T-helper 2 cell (primary cell): ENCODE data around the gene MRPL40.

Experiments
- DNase-seq, 5 experiments: peaks; one replicate each; pipeline versions ENCODE4 v3.0.0 to v3.0.0-alpha.2; 2012 to 2022
- total RNA-seq, 2 donors: gene quantifications; one replicate each; lab custom pipeline; 2026; lab: John Stamatoyannopoulos, UW

Gene MRPL40
- total RNA-seq: 5.0 to 10.6 reads per million in 2 donors

DNA sequence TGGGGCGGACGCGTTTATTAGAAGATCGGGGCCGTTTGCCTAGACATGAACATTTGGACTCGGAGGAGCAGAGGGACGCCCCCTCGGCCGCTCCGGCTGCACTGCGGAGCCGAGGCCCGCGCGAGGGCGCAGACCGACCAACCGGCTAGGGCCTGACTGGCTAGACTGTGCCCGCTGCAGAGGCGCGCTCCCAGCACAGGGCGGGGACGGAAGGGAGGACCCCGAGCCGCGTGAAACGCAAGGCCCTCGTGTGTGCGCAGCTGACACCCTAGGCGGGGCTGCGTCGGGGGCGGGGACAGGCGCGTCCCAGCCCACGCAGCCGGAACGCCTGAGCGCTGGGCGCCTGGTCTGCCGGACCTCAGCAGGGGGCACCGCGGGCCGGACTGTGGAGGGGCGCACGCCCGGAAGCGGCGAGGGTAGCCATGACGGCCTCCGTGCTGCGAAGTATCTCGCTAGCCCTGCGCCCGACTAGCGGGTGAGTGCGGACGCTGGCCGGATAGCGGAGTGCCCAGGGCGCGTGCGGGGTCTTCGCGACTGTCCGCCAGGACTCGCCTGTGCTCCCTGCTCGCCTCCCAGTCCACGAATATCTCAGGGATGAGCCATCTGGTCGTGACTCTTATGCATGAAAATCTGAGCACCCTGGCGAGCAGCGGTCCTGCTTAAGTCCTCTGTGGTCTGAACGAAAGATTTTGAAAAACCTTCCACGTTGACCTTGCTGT lies at the start of gene MRPL40:
MRPL40 (plus strand) TSS at position 413 of the 719 bp plus-strand sequence; CDS start at position 423, 10 bp downstream.
- DNase-seq: peak; percentile 66 to 96 (median 78)

DNA sequence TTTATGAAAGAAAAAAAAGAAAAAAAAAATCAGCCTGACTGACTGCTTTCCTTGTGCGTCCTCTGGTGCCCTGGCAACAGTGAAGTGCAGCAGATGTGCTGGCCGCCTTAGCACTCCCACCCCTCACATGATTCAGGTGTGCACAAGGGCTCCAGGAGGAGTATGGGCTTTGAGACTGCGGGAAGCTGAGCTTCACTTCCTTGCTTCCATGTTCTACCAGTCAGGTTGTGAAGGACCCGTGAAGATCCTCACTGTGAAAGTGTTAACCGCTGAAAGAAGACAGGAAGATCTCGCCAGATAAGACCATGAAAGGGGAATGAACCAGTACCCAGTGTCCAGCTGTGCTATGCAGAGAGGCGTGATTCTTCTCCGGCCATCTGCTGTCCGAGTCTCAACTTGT lies 49.1 kb upstream of the MRPL40 start:
- DNase-seq: no peak

DNA sequence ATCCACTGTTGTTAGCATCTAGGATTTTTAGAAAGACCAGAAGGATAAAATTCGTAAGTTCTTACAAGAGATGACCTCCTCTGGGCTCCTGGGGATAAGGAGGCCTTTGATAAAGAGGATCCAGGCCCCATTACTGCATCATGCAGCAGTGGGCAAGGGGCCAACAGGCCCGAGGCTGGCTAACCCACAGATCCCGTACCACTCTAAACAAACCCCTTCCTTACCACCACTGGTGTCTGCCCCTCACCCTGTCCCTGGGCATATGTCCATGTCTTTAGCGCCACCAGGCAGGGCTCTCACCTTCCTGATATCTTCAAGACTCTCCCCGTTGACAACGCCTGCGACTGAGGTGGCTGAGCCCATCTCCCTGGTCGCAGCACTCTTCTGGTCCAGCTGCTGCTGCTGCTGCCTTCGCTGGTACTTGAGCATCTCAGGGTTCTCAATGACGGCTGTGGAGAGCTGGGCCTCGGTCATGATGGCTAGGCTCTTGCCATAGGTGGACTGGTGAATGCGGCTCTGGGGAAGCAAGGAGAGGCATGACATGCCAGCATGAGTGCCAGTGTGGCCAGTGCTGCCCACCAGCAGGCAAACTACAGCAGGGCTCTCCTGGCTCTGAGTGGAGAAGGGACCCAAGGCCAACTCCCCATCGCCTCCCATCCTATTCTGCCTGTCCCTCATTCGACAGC lies 47.0 kb upstream of the MRPL40 start:
- DNase-seq: no peak

DNA sequence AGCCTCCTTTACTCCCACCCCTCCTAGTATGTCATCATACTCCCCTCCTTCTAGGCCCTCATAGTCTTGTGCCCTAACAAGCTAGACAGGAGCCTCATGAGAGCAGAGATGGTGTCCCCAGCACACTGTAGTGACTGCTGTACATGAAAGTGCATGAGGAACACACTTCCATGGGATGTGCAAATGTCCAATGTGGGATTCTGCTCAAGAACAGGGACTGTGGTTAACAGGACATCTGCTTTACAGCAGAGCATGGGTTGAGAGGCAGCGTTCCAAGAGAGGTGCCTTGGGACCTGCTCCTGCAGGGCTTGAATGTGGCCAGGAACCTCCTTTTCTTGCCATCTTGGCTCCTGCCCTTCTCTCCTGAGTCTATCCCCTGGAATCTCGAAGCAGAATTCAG lies 46.1 kb upstream of the MRPL40 start:
- DNase-seq: no peak

DNA sequence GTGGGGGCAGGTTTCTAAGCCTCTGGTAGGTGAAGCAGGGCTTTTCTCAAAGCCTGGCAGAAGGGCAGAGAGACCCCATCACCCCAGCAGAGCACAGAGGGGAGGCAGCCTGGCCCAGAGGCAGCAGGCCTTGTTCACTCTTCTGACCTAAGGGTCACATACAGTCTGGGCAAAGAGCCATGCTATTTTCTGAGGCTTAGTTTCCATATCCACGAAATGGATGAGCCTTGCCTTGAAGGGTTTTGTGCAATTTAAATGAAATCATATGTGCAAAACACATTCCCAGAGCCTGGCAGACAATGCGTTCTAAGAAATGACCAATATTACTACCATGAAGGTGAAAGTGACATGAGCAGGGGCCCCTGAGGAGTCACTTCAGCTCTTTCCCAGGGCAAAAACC lies 45.3 kb upstream of the MRPL40 start:
- DNase-seq: no peak

DNA sequence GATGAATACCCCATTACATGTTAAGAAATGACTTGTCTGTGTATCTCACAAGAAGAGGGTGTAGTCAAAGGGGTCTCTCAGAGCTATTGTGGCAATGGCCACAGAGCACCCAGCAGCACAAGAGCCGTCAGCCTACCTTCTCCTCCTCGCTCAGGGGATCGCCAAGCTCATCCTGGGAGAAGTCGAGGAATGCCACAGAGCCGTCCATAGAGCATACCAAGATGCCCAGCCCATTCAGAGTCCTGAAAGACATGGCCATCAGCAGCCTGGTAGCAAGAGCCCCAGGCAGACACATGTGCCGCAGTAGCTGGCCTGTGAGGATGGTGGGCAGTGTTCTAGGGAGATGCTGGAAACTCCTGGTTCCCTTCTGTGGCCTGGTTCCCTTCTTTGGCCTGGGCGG lies 44.8 kb upstream of the MRPL40 start:
- no peak for DNase-seq

DNA sequence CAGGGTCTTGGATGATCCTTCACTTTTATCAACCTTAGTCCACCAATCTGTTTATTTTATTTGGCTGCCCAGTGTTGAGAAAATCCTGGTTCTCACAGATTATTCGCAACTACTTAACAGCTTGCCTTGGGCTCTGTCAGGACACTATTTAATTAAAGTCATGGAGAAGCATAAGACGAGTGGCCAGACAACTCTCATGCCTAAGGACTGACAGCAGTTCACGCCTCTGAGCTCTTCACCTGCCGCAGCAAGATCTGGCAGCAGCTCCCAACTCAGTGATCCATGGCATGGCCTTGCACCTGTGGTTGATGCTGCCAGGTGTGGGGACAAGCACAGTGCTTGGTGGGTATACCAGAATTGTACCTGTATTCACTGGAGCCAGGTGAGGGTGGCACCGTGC lies 38.6 kb upstream of the MRPL40 start:
- no peak for DNase-seq

DNA sequence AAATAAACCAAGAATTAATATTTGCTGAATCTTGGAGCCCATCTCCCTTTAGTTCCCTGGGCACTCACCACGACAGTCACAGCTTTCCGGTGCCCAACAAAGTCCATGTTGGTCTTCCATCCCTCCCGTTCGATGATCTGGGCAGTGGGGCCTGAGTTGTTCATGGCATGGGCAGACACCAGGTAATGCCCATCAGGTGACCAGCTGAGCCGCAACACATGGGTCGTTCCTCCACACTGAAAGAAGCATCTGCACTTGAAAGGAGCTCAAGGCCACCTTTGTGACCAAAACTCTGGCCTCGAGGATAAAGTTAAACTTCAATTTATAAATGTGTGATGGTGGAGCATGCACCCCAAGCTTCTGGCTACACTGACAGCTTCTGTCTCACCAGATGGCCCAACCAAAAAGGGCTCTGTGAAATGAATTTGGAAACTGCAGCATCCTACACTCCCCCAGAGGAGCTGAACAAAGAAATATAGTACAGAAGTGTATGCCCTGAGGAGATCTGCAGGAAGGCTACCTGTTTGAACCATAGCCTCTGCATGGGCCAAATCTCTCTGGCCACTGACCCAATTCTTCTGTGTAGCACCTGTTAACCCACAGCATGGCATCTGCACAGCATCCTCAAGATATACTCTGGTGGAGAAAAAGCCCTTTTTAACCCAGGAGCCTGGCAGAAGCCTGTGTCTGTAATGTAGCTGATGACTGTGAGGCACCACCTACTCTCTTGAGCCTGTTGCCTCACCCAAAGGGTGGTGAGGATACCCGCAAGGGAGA lies 37.9 kb upstream of the MRPL40 start:
- no peak for DNase-seq

DNA sequence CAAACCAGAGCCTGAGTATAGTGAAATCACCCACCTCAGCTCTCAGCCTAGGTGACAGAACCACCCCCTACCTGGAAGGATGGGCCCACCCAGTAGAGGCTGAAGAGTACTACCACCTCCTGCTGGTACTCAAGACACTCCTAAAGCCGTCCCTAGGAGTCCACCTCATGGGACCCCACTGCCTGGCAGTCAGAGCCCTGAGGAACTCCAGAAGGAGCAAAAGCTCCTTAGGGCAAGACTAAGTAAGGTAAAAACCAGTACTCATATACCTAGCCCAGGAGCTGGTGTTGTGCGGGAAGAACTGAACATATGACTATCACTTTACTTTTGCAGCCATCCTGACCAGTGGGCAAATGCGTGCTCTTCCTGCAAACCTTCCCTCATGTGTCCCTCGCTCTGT lies 37.1 kb upstream of the MRPL40 start:
- no peak for DNase-seq

DNA sequence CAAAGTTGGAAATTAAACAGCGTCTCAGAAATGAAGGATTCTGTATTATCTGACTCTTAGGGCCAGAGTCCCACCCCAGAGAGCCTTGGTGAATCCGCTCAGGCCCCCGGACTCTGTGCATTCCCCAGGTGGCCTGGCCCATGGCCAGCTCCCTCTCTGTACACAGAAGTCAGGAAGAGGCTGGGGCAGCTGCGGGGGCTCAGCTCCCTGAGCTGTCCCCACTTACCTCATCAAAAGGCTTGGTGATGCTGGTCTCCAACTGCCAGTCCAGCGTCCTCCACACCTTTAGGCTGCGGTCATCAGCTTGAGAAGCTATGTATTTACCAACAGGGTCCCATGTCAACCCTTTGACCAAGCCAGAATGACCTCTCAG lies 35.8 kb upstream of the MRPL40 start:
- no peak for DNase-seq

DNA sequence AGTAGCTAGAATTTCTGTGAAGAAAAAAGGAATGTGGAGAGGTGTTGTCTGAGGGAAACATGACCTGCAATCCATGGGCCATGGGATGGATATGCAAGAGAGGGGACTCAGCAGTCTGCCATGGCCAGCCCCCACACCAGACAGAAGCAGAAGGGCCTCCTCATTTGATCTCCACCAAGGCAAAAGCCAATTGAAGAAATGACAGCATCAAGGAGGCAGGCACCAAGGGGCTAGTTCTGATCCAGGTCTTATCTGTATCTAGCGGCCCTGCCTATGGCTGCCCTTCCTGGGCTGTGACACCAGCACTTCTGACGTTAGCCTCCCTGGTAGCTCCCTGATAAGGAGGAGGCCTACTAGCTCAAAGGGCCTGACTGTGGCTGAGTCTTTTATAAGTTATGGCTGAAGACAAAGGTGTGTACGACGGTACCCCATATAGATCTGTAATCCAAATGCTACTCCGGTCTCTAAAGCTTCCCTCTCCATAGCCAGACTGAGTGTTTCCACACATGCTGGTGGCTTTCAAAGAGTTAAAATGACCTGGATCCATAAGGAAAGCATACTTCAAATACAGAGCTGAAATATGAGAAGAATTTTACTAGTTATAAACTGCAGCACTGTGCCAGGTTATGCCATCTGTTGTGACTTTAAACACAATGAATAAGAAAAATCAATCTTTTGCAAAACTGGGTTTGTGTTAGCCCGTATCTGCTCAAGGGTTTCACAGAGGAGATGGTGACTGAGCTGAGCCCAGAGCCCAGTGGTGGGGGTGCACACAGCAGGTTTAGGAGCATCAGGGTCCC lies 35.2 kb upstream of the MRPL40 start:
- no peak for DNase-seq

DNA sequence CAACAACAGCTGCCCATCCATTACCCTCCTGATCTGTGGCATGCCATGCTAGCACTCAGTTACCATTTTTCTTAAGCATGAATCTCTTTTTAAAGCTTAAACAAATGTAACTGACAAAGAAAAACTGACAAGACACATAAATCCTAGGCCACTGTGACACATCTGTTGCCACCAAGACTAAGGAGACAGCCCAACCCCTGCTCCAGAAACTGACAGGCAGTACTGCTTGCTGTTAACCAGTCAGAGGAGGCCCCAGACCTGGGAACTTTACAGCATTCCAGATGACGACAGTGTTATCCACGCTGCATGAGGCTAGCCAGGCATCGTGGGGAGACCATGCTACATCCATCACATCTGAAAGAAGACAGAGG lies 34.6 kb upstream of the MRPL40 start:
- no peak for DNase-seq

DNA sequence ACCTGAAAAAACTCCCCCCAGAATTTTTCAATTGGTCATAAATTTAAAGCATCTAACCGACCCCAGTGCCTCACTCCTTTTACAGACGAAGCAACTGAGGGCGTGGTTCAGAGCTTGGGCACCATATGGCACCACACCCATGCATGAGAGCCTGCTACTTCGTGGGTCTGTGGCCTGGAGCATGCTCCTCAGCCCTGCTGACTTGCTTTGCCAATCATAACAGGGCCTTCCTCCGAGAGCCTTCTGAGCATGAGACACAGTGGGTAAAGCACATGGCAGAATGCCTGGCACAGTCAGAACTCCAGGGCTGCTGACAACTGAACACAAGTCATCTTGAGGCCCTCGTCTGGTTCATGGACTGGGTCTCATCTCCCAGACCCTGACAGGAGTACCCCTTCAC lies 34.1 kb upstream of the MRPL40 start:
- peak in 1 of 5 experiments; percentile 20 for DNase-seq

DNA sequence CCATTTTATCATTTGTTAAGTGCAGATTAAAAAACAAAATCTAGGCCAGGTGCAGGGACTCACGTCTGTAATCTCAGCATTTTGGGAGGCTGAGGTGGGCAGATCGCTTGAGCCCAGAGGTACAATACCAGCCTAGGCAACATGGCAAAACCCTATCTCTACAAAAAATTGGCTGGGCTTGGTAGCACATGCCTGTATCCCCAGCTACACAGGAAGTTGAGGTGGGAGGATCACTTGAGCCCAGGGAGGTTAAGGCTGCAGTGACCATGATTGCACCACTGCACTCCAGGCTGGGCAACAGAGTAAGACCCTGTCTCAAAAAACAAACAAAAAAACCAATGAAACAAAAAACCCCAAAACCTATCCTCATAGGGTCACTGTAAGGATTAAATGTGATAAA lies 33.7 kb upstream of the MRPL40 start:
- DNase-seq: no peak

DNA sequence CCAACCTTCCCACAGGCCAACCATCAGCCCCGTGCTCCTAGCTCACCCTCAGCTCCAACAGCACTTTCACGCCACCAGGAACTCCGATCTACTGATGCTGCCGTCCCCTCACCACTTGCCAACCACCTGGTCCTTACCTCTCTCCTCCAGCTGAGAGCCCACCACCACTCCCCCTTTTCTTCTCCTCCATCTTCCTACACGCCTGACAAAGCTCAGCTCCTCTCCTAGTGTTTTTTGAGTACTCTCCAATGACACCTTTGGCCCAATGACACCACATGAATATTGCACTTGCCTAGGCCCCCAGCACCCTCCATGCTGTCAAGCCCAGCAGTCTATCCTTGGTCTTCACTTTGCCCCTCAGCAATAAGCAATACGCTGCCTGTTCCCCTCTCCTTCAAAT lies 31.5 kb upstream of the MRPL40 start:
- no peak for DNase-seq

DNA sequence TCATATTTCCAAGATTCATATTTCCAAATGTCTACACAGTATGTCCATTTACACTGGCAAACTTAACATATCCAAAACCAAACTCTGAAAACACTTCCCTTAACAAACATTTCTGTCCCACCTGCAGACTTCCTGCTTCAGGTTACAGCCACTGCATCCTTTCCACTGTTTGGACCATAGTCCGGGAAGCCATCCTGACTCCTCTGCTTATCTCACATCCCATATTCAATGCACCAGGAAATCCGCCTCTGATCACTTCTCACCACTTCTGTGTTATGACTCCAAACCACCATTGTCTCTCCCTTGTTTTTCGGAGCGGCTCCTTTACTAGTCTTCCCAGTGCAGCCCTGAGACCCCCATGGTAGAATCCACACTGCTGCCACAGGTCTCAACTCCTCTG lies 30.9 kb upstream of the MRPL40 start:
- DNase-seq: no peak

DNA sequence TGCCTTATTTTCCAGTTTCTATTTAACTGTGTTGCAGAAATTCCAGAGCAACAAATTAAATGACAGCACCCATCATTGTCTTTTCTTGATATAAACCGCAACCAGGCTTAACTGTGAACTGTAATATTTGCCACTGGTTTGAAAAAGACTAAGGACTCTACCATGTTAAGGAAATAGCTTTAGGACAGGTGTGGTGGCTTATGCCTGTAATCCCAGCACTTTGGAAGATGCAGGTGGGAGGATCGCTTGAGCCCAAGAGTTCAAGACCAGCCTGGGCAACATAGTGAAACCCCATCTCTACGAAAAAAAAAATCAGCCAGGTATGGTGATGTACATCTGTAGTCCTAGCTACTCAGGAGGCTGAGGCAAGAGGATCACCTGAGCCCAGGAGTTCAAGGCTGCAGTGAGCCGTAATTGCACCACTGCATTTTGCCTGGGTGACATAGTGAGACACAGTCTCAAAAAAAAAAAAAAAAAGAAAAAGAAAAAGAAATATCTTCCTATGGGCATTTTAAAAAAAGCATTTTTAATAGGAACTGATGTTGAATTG lies 29.6 kb upstream of the MRPL40 start:
- DNase-seq: no peak

DNA sequence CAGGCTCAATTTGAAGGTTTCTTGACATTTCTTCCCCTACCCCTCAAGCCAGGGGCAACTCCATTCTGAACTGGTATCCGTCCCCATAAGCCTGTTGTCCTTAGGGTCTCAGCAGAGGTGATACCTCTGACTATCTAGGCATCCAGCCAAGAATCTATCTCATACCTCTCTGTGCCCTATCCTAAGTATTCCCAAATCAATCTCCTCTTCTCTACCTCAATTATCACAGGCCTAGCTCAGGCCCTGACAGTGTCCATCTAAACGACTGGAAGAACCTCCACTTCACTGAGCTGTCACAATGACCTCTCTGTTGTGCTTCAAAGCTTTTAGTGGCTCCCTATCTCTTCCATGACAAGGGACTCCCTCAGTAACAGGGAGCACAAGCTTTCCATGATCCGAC lies 27.7 kb upstream of the MRPL40 start:
- no peak for DNase-seq

DNA sequence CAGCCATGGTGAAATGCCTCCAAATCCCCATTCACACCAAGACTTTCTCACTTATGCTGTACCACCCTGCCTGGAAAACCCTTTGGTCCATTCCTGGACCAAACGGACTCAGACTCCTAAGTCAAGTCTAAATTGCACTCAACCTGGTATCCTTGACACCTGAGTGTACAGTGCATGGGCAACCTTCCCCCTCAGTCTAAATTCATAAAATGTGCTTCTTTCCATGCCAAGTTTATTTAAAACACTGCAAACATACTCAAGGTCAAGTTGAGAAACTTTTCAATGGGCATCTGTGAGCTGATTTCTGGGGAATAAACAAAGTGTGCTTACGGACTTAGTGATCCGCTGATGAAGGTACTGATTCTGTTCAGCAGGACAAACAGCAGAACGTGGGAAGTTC lies 27.2 kb upstream of the MRPL40 start:
- DNase-seq: no peak

DNA sequence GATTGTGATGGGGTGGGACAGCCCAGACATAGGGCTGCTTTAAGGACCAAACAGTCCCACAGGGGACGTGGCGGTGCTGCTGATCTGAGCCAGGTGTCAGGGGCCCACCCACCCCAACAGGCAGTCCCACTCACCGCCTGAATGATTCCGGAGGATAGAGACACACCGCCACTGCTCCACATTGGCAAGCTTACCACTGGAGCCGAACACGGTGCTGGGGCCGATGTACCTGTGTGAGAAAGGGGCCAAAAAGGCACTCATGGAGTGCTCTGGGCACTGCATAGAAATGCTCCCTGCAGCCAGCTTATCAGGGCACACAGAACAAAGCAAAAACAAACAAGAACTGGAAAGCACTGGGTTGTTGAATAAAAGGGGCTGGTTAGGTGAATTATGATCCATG lies 26.7 kb upstream of the MRPL40 start:
- no peak for DNase-seq

DNA sequence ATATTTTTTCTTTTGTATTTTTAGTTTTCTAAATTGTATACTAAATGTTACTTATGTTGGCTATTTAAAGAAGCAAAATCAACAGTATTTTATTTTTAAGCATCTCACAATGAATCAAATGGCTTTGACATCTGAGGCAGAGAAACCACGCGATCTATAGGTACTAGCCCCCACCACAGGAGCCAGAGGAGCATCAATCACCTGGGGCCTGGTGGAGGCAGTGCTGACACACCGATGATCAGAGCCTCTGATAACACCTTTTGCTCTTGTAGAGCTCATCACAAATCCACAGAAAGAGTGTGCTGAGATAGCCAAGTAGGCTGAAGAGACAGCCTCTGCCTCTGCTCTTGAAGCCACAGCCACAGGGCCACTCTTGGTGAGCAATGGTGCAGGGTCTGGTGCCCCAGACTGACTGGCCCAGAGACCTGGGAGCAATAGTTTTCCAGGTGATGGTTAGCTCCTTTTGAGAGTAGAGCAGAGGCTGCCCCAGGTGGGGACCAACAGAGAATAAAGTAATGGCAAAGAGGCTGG lies 26.0 kb upstream of the MRPL40 start:
- DNase-seq: peak in 1 of 5 experiments; percentile 74

DNA sequence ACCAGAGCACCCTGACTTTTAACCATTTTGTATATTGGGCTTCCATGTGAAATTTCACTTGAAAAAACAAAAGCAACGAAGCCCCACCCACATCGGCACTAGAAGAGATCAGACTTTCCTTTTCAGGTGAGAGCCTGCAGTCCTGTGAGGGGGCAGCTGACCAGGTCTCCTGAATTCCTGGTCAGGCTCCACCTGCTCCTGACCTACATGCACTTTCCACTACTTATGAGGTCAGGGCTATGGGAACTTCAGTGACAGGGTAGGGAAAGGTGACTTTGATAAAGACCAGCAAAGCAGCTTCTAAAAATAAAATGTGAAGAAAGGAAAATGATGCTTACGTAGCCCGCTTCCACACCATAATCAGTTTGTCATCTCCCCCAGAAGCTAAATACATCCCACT lies 25.5 kb upstream of the MRPL40 start:
- no peak for DNase-seq
